ENCODE results near the gene PGAP2. TPM values are rescaled to one million over a fixed set of nuclear protein-coding genes. Genes with fewer than 3 reads are reported as not detected.
"Not testable (repeated sequence)": the region's sequence is repeated elsewhere in the genome, so short reads cannot be mapped to it uniquely, and the experiment has no call there.

Gene PGAP2
- total RNA-seq, 5 donors from 2014 or later (not counting 1 experiment from before 2014, with no cell fraction given) = 22.5 to 28.2 (median 24.6) TPM

- no peak overlapping the region for H3K4me3 Mint-ChIP-seq
- H3K27ac Mint-ChIP-seq = peak overlapping the region in 1 of 2 donors; percentile 19
- Histone ChIP-seq H3K4me3 (ENCODE audit: control insufficient read depth in 1 of 2, extremely low read depth in 1 of 2, low read length in 1 of 2) (no peak overlapping the region), H3K27ac (ENCODE audit: low read length) (no peak overlapping the region), H3K27me3 (replicated peaks in 1 of 2; ENCODE audit: control insufficient read depth in 2 of 2, extremely low read depth in 1 of 2, insufficient read depth in 2 of 2, low read length in 1 of 2) (no peaks in the 10 kb centered on the region), H3K9me3 (no peaks in the 10 kb centered on the region), H3K4me1 (ENCODE audit: control insufficient read depth in 1 of 2, extremely low read depth in 1 of 2, insufficient read depth in 2 of 2, low read length in 2 of 2) (peaks cover 7 to 28% of the 10 kb centered on the region in 2 experiments), H3K36me3 (ENCODE audit: control insufficient read depth in 2 of 2, extremely low read depth in 1 of 2, insufficient read depth in 1 of 2, low read length in 1 of 2) (peaks cover 0 to 38% of the 10 kb centered on the region in 2 donors)
- ATAC-seq (replicated peaks in 1 of 4) = no peak
- no CpG with 5 or more reads among the region's 2 CpGs for WGBS (ENCODE audit: insufficient coverage)
- H3K27me3 Mint-ChIP-seq = no peaks in the 10 kb centered on the region
- peaks cover 46 to 51% (median 48%) of the 10 kb centered on the region in 3 donors for H3K4me1 Mint-ChIP-seq
- H3K9me3 Mint-ChIP-seq = no peaks in the 10 kb centered on the region
- no peak for DNase-seq
- POLR2A ChIA-PET = interaction anchor here in 1 of 2 donors (0.5 to 0.7 kb wide), 3 partner anchors 10 to 329 kb away, joined by 4 to 14 read pairs (median 11); no protein-coding TSS in a partner anchor
- CTCF ChIA-PET = interaction anchor here (0.6 to 2.8 kb wide), 6 partner anchors 8 to 291 kb away, joined by 3 to 16 read pairs (median 6); partner anchors contain the start of gene PGAP2 (in 1 of the 2)
- H3K36me3 Mint-ChIP-seq = peaks cover 23% of the 10 kb centered on the region
Measured at GRCh38 chr11:3781423-3781822, 26.9 kb upstream of the PGAP2 start.

GRCh38 chr11:3782963-3783362 lies 25.4 kb upstream of the PGAP2 start:
- Mint-ChIP-seq H3K9me3 (no peaks in the 10 kb centered on the region), H3K27ac (peak overlapping the region in 1 of 2 donors; percentile 40), H3K4me1 (peaks cover 62 to 67% (median 64%) of the 10 kb centered on the region in 3 donors), H3K36me3 (peaks cover 24% of the 10 kb centered on the region), H3K27me3 (no peaks in the 10 kb centered on the region), H3K4me3 (no peak overlapping the region)
- H3K27ac ChIP-seq (ENCODE audit: low read length) = no peak overlapping the region
- no peak for DNase-seq
- no peak overlapping the region for H3K4me3 ChIP-seq (ENCODE audit: control insufficient read depth in 1 of 2, extremely low read depth in 1 of 2, low read length in 1 of 2)
- ATAC-seq (replicated peaks in 1 of 4) = no peak
- POLR2A ChIA-PET = interaction anchor here (0.7 kb wide), 3 partner anchors 114 to 293 kb away, joined by 4 to 5 read pairs (median 4); no protein-coding TSS in a partner anchor
- H3K27me3 ChIP-seq (replicated peaks in 1 of 2; ENCODE audit: control insufficient read depth in 2 of 2, extremely low read depth in 1 of 2, insufficient read depth in 2 of 2, low read length in 1 of 2) = no peaks in the 10 kb centered on the region
- CTCF ChIA-PET = interaction anchor here in 1 of 2 donors (2.8 to 2.9 kb wide), 2 partner anchors 25 to 26 kb away, joined by 16 to 25 read pairs; partner anchors contain the start of gene PGAP2
- H3K4me1 ChIP-seq (ENCODE audit: control insufficient read depth in 1 of 2, extremely low read depth in 1 of 2, insufficient read depth in 2 of 2, low read length in 2 of 2) = peaks cover 10 to 34% of the 10 kb centered on the region in 2 experiments
- peaks cover 0 to 25% of the 10 kb centered on the region in 2 donors for H3K36me3 ChIP-seq (ENCODE audit: control insufficient read depth in 2 of 2, extremely low read depth in 1 of 2, insufficient read depth in 1 of 2, low read length in 1 of 2)
- 100% methylated on average over 1 of the region's 5 CpGs for WGBS (ENCODE audit: insufficient coverage)
- no peaks in the 10 kb centered on the region for H3K9me3 ChIP-seq

- Mint-ChIP-seq H3K27ac (peak overlapping the region; percentile 40 to 74), H3K9me3 (no peaks in the 10 kb centered on the region), H3K4me3 (no peak overlapping the region), H3K36me3 (peaks cover 19% of the 10 kb centered on the region), H3K4me1 (peaks cover 62 to 71% (median 65%) of the 10 kb centered on the region in 3 donors), H3K27me3 (no peaks in the 10 kb centered on the region)
- Histone ChIP-seq H3K9me3 (no peaks in the 10 kb centered on the region), H3K36me3 (ENCODE audit: control insufficient read depth in 2 of 2, extremely low read depth in 1 of 2, insufficient read depth in 1 of 2, low read length in 1 of 2) (peaks cover 0 to 19% of the 10 kb centered on the region in 2 donors), H3K27me3 (replicated peaks in 1 of 2; ENCODE audit: control insufficient read depth in 2 of 2, extremely low read depth in 1 of 2, insufficient read depth in 2 of 2, low read length in 1 of 2) (no peaks in the 10 kb centered on the region), H3K4me3 (ENCODE audit: control insufficient read depth in 1 of 2, extremely low read depth in 1 of 2, low read length in 1 of 2) (no peak overlapping the region), H3K27ac (ENCODE audit: low read length) (peak overlapping the region; percentile 2), H3K4me1 (ENCODE audit: control insufficient read depth in 1 of 2, extremely low read depth in 1 of 2, insufficient read depth in 2 of 2, low read length in 2 of 2) (peaks cover 10 to 38% of the 10 kb centered on the region in 2 experiments)
- ATAC-seq (replicated peaks in 1 of 4) (no peak), DNase-seq (no peak)
- no CpG with 5 or more reads among the region's 4 CpGs for WGBS (ENCODE audit: insufficient coverage)
- CTCF ChIA-PET = interaction anchor here (0.5 to 2.9 kb wide), 4 partner anchors 19 to 290 kb away, joined by 3 to 25 read pairs (median 10); partner anchors contain the start of gene PGAP2 (in 1 of the 2)
- POLR2A ChIA-PET = interaction anchor here (0.5 to 1.9 kb wide), 6 partner anchors 13 to 113 kb away, joined by 3 to 6 read pairs (median 4); no protein-coding TSS in a partner anchor
Measured at GRCh38 chr11:3783611-3784010, 24.7 kb upstream of the PGAP2 start.

DNA sequence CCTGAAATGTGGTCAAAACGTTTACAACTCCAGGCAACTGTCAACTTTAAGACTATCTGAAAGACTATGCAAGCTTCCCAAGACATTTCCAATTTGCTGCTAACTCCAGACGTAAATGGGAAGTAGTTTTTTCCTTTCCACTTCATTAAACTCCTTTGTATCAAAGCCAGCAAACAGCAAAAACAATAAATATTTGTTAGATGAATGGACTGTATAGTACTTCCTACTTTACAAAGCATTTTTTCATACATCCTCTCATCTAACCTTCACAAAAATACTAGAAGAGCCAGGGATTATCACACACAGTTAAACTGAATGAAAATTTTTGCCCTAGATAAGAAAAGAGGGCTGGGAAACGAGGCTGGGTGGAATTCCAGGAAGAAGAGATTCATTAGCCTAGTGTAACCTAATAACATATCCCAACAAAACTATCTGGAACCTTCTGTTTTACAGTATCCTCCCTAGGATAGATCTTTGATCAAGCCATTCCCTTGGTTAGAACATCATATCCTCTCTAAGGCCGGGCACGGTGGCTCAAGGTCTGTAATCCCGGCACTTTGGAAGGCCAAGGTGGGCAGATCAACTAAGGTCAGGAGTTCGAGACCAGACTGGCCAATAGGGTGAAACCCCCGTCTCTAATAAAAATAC lies 21.5 kb upstream of the PGAP2 start:
- POLR2A ChIA-PET = no interaction called here
- Histone ChIP-seq H3K36me3 (ENCODE audit: control insufficient read depth in 2 of 2, extremely low read depth in 1 of 2, insufficient read depth in 1 of 2, low read length in 1 of 2) (peaks cover 6 to 10% of the 10 kb centered on the region in 2 donors), H3K9me3 (no peaks in the 10 kb centered on the region), H3K4me3 (ENCODE audit: control insufficient read depth in 1 of 2, extremely low read depth in 1 of 2, low read length in 1 of 2) (no peak overlapping the region), H3K4me1 (ENCODE audit: control insufficient read depth in 1 of 2, extremely low read depth in 1 of 2, insufficient read depth in 2 of 2, low read length in 2 of 2) (peaks cover 13 to 39% of the 10 kb centered on the region in 2 experiments), H3K27ac (ENCODE audit: low read length) (peak overlapping the region; percentile 16), H3K27me3 (replicated peaks in 1 of 2; ENCODE audit: control insufficient read depth in 2 of 2, extremely low read depth in 1 of 2, insufficient read depth in 2 of 2, low read length in 1 of 2) (no peaks in the 10 kb centered on the region)
- ATAC-seq (replicated peaks in 1 of 4) (no peak), DNase-seq (no peak)
- CTCF ChIA-PET = interaction anchor here in 1 of 2 donors (0.8 kb wide), 1 partner anchor 22 kb away, joined by 4 read pairs; the partner anchor contains the start of gene PGAP2
- Mint-ChIP-seq H3K9me3 (no peaks in the 10 kb centered on the region), H3K27me3 (no peaks in the 10 kb centered on the region), H3K36me3 (peaks cover 10% of the 10 kb centered on the region), H3K4me1 (peaks cover 71 to 75% (median 74%) of the 10 kb centered on the region in 3 donors), H3K4me3 (peak overlapping the region in 2 of 3 donors; percentile 11 to 63), H3K27ac (peak overlapping the region; percentile 76 to 85)
- WGBS (ENCODE audit: insufficient coverage) = 92% methylated on average over 5 of the region's 8 CpGs

GRCh38 chr11:3794387-3794786 lies 14.0 kb upstream of the PGAP2 start:
- H3K36me3 Mint-ChIP-seq = peaks cover 14% of the 10 kb centered on the region
- POLR2A ChIA-PET = interaction anchor here (0.5 to 1.3 kb wide), 4 partner anchors 9 to 38 kb away, joined by 3 to 9 read pairs (median 4); no protein-coding TSS in a partner anchor

More at GRCh38 chr11:3794387-3794786, 14.0 kb upstream of the PGAP2 start:
- not testable (repeated sequence) for H3K9me3 Mint-ChIP-seq; ATAC-seq (replicated peaks in 1 of 4); DNase-seq; H3K4me3 ChIP-seq (ENCODE audit: control insufficient read depth in 1 of 2, extremely low read depth in 1 of 2, low read length in 1 of 2); H3K27me3 Mint-ChIP-seq; H3K27ac ChIP-seq (ENCODE audit: low read length); H3K9me3 ChIP-seq; H3K27me3 ChIP-seq (replicated peaks in 1 of 2; ENCODE audit: control insufficient read depth in 2 of 2, extremely low read depth in 1 of 2, insufficient read depth in 2 of 2, low read length in 1 of 2)
- WGBS (ENCODE audit: insufficient coverage) = 94% methylated on average over 7 of the region's 10 CpGs
- peaks cover 60 to 62% (median 61%) of the 10 kb centered on the region in 3 donors for H3K4me1 Mint-ChIP-seq
- H3K36me3 ChIP-seq (ENCODE audit: control insufficient read depth in 2 of 2, extremely low read depth in 1 of 2, insufficient read depth in 1 of 2, low read length in 1 of 2) = peaks cover 15 to 28% of the 10 kb centered on the region in 2 donors
- peak overlapping the region; percentile 31 to 39 for H3K27ac Mint-ChIP-seq
- CTCF ChIA-PET = interaction anchor here in 1 of 2 donors (1.2 kb wide), 1 partner anchor 37 kb away, joined by 3 read pairs; no protein-coding TSS in a partner anchor
- H3K4me1 ChIP-seq (ENCODE audit: control insufficient read depth in 1 of 2, extremely low read depth in 1 of 2, insufficient read depth in 2 of 2, low read length in 2 of 2) = peaks cover 26 to 41% of the 10 kb centered on the region in 2 experiments
- H3K4me3 Mint-ChIP-seq = peak overlapping the region in 1 of 3 donors; percentile 89
